ENCODE measurements around the gene IGFL3.

- TF ChIP-seq CTCF (IDR thresholded peaks at IDR 0.05) (no peak), POLR2A (IDR thresholded peaks at IDR 0.05) (no peak)
These were observed 13.5 kb upstream of the IGFL3 start for GRCh38 chr19:46137915-46138473.

All from esophagus squamous epithelium (tissue), 4 donors.